Neural cell (in vitro differentiated cells): ENCODE measurements around the gene CACNA1H.

Source experiments
- CTCF ChIP-seq: fragments of 450-650 bp; IDR thresholded peaks from 2 replicates; pipeline ENCODE4 v1.5.1; 2014; ENCODE audit warnings: antibody characterized with exemption, mild to moderate bottlenecking, moderate library complexity; ENCODE audit not compliant: poor library complexity, severe bottlenecking
- EP300 ChIP-seq: fragments of 450-650 bp; conservative IDR thresholded peaks from 2 replicates; pipeline ENCODE4 v1.6.1; 2014; ENCODE audit warnings: antibody characterized with exemption, mild to moderate bottlenecking, moderate library complexity; ENCODE audit not compliant: poor library complexity, severe bottlenecking
- EZH2 ChIP-seq: fragments of 200-600, 300-800 bp; shearing (Covaris generic), sonication (generic); IDR thresholded peaks from 2 replicates; pipeline ENCODE4 v1.6.1; 2014; ENCODE audit warnings: antibody characterized with exemption, low read length, borderline replicate concordance, mild to moderate bottlenecking; ENCODE audit not compliant: insufficient read depth, poor library complexity, severe bottlenecking
- POLR2AphosphoS5 ChIP-seq: IDR thresholded peaks from 2 replicates; pipeline ENCODE4 v1.6.1; 2012
- RAD21 ChIP-seq: fragments of 450-650 bp; conservative IDR thresholded peaks from 2 replicates; pipeline ENCODE4 v1.6.1; 2014; ENCODE audit warnings: antibody characterized with exemption, mild to moderate bottlenecking, moderate library complexity
- REST ChIP-seq: IDR thresholded peaks from 2 replicates; pipeline ENCODE4 v1.6.1; 2012; ENCODE audit warnings: borderline replicate concordance
- SMC3 ChIP-seq: fragments of 450-650 bp; conservative IDR thresholded peaks from 2 replicates; pipeline ENCODE4 v1.6.1; 2014; ENCODE audit warnings: antibody characterized with exemption, mild to moderate bottlenecking, moderate library complexity; ENCODE audit not compliant: poor library complexity
- TAF1 ChIP-seq: IDR thresholded peaks from 2 replicates; pipeline ENCODE4 v1.6.1; 2012; ENCODE audit warnings: low read depth

GRCh38 chr16:1107141-1107540 lies 45.8 kb upstream of the CACNA1H start:
- TF ChIP-seq POLR2AphosphoS5, result no peak
- TF ChIP-seq CTCF, result no peak
- TF ChIP-seq SMC3, result no peak
- TF ChIP-seq RAD21, result no peak
- no peak for TF ChIP-seq TAF1
- TF ChIP-seq REST, result no peak
- TF ChIP-seq EZH2, result no peak
- TF ChIP-seq EP300, result no peak
